NCI-H2107 (cell line): Measurements from ENCODE around the gene OR10C1.

Experiments
- DNase-seq: peaks from one replicate; lab custom pipeline; 2025; lab: John Stamatoyannopoulos, UW

The OR10C1 gene

GRCh38 chr6:29477923-29478450 is 38.9 kb downstream of the OR10C1 start:
- no peak for DNase-seq

DNA sequence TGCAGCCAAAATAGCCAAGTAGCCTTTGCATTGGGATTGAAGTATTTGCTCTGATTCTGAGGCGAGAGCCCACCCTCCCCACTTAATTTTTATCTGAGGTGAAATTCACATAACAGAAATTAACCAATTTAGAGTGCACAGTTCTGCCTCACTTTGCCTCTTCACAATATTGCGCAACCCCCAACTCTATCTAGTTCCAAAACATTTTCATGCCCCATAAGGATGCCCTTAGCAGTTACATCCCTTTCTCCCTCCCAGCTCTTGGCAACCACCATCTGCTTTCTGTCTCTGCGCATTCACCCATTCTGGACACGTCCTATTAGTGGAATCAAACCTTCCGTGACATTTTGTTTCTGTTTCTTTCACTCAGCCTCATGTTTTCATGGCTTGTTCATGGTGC is 39.6 kb downstream of the OR10C1 start:
- DNase-seq, result no peak

DNA sequence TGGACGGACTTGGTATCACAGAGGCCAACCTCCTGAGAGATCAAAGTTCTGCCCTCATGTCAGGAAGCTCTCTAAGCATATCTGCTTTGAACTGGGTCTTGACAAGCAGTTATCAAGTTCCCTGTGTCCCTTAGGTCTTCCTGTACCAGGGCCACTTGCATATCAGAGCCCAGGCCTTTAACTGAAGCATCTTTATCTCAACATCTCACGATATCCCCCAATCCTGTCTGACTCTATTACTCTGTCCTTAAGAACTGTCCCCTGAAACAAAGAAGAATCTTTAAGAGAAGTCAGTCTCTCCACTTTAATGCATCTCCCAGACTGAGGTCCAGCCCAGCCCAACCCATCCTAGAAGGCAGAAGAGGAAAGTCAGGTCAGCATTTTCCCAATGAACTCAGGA is 40.5 kb downstream of the OR10C1 start:
- no peak for DNase-seq

DNA sequence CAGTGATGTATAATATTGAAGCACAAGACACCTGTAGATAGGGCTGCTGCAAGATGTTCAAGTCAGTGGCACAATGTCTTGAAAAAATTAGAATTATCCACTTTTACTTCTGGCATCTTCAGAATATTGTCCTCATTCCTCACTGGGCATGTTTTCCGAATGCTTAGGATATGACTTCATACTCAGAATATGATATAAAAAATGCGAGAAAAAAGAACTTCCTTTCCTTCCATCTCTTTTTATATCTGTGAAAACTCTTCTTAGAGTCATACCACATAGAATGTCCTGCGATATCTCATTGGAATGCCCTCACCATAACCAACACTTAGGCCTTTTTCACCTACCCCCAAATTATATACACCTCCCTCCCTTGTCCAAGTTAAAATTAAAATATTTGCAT is 44.1 kb downstream of the OR10C1 start:
- no peak for DNase-seq

DNA sequence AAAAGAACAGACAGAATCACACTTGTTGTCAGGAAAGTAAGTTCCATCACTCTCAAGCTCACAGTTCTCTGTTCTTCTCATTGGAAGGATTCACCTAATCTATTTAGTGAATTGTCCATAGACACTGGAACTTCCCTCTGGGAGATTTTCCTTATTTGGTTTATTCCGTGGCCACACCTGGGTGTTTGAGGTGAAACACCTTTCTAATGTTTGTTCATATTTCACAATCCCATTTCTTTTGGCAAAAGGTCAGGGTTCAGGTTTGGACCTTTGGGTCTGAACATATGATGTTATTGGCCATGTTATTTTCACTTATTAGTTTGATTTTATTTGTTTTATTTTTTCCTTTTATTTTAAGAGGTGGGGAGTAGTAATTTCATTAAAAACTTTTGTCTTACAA is 44.6 kb downstream of the OR10C1 start:
- no peak for DNase-seq

GRCh38 chr6:29486577-29486976 is 47.5 kb downstream of the OR10C1 start:
- DNase-seq, result no peak

- no peak for DNase-seq
These were observed 48.0 kb downstream of the OR10C1 start for GRCh38 chr6:29487131-29487530.

GRCh38 chr6:29487660-29488059 is 48.6 kb downstream of the OR10C1 start, which contains the start of gene MAS1L:
TSS of gene MAS1L (minus strand) at chr6:29487956. CDS start at chr6:29487902, 54 bp downstream.
- no peak for DNase-seq

GRCh38 chr6:29488874-29489273 is 49.8 kb downstream of the OR10C1 start:
- no peak for DNase-seq

DNA sequence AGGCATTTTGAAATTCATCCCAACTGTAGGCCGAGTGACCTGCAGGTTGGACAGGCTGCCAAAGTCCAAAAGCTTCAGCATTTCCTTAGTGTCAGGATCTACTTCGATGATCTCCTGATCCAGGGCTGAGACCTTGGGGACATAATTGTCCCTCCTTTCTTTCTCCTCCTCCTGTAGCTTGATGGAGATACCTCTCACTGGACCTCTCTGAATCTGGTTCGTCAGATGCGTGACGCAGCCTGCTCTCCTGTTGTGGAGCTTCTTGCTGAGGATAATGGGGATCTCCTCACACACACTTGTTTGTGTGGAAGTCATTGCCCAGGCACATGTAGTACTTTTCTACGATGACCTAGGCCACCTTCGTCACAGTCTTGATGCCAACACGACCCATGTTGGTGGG is 50.2 kb downstream of the OR10C1 start:
- DNase-seq, result no peak

- no peak for DNase-seq
These were observed 50.9 kb downstream of the OR10C1 start for GRCh38 chr6:29490055-29490454.

GRCh38 chr6:29490552-29490951 is 51.4 kb downstream of the OR10C1 start:
- DNase-seq, result no peak
